Prostate gland (tissue), 2 donors: Measurements from ENCODE around the gene BRSK2.

Experiments
- POLR2A ChIP-seq: fragments of 450-650 bp; IDR thresholded peaks from one replicate; pipeline ENCODE4 v1.6.1; 2016; ENCODE audit warnings: antibody characterized with exemption, mild to moderate bottlenecking
- POLR2AphosphoS5 ChIP-seq: sonication (generic); formaldehyde crosslinking; IDR thresholded peaks from one replicate; pipeline ENCODE4 v1.6.1; 2017; ENCODE audit warnings: antibody characterized with exemption
- TF ChIP-seq, protein P1 (sequence below), 4 experiments: fragments of 200-600 bp in 2 of 4; fragments of 450-650 bp in 2 of 4; sonication (generic) in 2 of 4; IDR thresholded peaks; 1 replicate in 3 of 4; 2 replicates in 1 of 4; pipeline ENCODE4 v1.5.1; 2016 to 2019; ENCODE audit warnings: antibody characterized with exemption in 4 of 4, mild to moderate bottlenecking in 2 of 4, moderate library complexity in 2 of 4

DNA sequence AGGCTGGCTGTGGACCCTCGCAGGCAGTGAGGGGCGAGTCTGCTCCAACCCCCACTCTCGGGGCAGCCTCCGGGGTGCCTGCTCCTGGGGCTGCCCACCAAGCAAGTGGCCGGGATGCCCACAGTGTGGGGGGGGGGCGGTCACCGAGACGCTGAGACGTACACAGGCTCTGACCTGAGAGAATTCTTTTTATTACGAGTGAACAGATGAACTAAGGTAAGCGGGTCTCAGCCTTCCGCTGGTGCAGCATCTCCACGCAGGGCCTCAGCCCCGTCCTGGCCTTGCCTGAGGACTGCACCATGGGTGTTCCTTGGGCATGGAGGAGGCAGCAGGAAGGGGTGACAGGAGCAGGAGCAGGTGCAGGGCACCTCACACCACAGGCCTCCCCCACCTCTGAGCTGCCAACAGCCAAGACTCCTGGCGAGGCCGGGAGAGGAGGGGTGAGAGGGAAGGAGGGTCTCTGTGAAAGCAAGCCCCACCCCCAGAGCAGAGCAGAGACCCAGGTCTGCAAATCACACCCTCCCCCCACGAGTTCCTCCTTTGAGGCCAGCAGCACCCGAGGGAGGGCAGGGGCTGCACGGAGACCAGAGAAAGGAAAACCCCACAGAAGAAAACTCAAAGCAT, 79.7 kb downstream of the BRSK2 start:
- TF ChIP-seq, protein P1, sequence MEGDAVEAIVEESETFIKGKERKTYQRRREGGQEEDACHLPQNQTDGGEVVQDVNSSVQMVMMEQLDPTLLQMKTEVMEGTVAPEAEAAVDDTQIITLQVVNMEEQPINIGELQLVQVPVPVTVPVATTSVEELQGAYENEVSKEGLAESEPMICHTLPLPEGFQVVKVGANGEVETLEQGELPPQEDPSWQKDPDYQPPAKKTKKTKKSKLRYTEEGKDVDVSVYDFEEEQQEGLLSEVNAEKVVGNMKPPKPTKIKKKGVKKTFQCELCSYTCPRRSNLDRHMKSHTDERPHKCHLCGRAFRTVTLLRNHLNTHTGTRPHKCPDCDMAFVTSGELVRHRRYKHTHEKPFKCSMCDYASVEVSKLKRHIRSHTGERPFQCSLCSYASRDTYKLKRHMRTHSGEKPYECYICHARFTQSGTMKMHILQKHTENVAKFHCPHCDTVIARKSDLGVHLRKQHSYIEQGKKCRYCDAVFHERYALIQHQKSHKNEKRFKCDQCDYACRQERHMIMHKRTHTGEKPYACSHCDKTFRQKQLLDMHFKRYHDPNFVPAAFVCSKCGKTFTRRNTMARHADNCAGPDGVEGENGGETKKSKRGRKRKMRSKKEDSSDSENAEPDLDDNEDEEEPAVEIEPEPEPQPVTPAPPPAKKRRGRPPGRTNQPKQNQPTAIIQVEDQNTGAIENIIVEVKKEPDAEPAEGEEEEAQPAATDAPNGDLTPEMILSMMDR (IDR thresholded peaks at IDR 0.05), result no peak
- TF ChIP-seq POLR2A (no peak), POLR2AphosphoS5 (no peak)
